GDM1 (cell line): ENCODE results near the gene TBC1D8.

Experiments used
- DNase-seq: peaks from one replicate; lab custom pipeline; 2025; lab: John Stamatoyannopoulos, UW

Gene TBC1D8

DNA sequence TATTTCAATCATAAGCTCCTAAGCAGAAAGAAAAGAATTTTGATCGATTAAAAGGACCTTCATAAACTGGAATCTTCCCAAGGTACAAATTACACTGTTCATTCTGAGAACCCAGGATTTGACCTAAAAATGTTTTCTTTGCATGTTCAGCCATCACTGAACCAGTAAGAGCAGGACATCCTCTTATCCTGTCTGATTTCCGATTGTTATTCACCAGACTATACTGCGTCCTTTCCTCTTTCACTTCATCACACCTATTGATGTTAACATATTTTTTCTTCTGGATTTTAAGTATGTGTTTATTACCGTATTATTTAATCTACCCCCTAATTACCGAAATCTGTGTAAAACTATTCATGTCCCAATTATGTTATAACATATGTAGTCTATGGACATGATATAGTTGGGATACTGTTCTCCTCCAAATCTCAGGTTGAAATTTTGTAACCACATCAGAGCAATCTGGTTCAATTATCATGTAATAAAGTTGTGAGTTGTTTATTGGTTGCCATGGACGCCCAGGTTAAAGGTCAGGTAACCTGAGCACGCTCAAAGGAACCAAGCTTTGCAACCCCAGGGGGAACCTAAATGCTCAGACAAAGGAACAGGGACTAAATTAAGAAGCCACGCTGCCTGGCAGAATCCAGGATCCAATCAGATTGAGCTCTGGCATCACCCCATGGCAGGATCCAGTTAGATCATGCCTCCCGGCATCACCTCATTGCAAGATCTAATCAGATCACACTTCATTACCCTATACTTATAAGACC is 11.6 kb upstream of the TBC1D8 start:
- no peak for DNase-seq

DNA sequence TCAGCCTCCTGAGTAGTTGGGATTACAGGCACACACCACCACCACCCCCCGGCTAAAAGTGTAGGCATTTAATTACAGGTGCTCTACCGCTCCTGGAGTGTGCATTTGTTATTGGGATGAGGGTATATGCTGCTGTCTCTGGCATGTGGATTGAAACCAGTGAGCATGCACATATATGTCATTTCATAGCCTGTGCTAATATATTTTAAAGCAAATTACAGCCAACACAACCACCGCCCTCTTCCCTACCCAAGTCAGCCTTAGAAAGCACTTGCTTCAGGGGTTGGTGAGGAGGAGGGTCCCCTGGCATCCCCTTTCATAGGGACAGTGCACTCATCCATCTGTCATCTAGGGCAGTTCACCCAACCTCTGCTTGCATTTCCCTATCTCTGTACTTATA is 10.5 kb upstream of the TBC1D8 start:
- DNase-seq, result no peak

DNA sequence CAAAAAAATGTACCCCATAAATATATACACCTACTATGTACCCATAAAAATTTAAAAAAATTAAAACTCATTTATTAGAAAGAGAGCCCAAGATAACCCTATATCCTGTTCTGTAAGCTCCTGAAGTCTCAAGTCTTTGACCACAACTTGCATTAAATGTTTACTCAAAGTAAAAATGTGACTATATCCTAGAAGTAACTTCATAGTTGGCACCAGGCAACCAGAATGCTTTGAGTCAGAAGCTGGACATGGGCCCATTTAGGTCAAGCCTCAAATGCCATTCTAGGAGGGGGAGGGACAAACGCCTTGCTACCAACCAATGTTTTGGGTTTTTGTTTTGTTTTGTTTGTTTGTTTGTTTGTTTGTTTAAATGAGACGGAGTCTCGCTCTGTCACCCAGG is 9.3 kb upstream of the TBC1D8 start:
- DNase-seq, result no peak

DNA sequence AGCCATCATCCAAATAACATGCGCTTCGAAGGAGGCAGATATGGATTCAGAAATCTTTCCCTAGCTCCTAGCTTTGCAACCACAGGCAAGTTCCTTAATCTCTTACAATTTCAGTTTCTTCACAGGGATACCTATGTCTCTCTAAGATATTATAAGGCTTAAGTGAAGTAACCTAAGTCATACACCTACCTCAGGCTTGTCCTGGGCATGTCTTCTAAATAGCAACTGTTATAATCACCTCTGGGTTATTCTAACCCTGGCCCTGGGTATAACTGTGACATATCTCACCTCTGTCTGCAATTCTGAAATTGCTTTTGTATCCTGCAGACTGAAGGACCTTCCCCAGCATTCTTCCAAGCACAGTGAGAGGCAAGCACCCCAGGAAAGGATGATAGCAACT is 8.3 kb upstream of the TBC1D8 start:
- DNase-seq, result no peak

DNA sequence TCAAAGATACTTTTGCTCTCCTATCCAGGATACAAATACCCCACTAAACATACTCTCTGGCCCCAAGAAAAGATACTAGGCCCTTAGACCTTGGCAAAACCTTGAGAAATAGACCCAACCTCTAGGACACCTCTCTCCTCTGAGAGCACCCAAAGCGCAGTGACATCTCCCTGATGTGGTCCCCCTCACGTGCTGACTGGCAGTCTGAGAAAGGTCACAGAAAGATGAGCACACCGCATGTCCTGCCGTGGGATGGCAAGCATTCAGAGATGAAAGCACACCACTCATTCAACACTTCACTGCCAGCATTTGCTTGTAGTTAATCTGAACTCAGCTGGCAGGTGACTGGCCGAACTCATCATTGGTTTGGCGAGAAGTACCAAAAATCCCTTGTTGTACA is 6.1 kb upstream of the TBC1D8 start:
- DNase-seq, result no peak

DNA sequence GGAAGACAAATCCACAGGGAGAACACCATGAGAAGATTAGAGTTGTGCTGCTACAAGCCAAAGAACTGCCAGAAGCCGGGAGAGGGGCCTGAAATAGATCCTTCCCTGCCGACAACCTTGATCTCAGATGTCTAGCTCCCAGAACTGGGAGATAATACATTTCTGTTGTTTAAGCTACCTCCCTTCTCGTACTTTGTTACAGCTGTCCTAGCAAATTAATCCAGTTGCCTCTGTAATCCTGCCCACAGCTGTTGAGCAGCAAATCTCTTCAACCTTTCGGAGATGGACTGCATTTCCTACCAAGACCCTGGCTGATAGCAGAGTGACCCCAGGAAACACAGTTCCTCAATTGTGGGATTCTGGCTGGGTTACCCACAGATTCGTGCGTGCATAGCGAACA is 2.6 kb upstream of the TBC1D8 start:
- no peak for DNase-seq

DNA sequence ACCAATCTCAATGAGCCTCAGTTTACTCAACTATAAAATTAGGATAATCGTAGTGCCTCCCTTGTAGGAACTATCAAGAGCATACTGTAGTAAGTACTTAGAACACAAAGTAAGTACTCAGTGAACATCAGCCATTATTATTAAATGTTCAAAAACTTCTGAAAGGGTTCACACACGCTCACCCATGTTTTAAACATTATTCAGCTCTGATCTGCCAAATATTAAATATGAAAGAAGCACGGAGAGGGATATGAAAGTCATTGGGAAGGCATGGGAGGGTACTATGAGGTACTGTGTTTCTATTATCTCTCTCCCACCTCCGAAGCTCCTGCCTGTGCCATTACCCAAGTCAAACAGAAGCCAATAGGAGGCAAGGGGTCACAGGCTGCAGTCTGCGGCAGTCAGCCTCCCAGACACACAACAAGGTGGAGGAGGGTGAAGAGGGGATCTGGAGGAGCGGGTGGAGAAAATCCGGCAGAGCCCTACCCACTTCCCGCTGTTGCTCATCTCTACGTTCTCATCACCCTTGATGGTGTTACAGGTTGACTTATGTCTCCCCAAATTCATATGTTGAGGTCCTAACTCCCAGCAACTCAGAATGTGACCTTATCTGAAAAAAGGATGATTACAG is 2.0 kb upstream of the TBC1D8 start:
- no peak for DNase-seq

DNA sequence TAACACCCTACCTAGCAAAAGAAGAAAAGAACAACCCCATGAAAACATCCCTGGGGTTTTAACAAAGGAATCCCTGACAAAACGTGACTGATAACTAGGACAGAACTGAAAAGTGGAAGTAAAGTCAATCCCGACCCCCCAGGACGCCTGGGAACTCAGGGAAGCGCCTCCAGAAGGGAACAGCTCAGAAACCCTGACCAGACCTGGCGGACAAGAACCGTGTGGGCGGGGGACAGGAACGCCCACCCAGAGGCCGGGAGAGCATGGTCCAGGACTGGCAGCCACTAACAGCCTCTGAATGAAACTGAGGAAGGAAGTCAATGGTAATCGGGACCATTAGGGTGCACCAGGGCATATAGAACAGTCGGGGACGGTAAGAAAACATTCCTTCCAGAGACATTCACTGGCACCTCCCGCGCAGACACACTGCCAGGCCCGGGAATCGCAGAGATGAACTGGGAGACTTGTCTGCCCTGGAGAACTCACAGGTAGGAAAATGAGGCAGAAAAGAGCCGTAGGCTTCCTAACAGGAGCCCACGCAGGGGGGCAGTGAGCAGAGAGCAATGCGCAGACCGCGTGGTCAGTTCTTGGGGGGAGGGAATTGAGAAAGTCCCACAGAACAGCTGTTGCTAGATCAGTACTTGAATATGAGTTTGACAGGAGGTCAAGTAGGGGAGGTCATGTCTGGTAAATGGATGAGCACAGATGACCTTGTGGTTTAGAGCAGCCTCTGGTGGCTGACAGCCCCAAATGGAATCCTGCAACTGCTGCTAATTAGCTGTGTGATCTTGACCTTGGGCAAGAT is 1.3 kb upstream of the TBC1D8 start:
- DNase-seq, result peak; percentile 34

DNA sequence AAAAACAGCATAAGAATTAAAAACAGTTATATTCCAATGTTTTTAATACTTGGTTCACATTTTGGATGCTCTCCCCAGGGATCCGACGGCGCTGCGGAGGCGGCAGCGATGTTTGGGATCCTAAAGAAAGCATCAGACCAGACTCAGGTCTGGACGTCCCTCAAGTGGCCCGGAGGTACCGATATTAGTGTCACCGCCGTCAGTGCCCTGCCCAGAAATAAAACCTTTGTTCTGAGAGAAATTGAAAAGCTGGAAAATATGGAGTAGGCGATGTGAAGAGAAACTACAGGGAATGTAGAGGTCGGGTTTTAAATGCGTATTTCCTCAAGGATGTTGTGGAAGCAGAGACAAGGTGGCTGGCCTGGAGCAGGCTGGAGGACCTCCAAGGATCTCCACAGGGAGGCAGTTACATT is 683 bp upstream of the TBC1D8 start:
- DNase-seq, result no peak

DNA sequence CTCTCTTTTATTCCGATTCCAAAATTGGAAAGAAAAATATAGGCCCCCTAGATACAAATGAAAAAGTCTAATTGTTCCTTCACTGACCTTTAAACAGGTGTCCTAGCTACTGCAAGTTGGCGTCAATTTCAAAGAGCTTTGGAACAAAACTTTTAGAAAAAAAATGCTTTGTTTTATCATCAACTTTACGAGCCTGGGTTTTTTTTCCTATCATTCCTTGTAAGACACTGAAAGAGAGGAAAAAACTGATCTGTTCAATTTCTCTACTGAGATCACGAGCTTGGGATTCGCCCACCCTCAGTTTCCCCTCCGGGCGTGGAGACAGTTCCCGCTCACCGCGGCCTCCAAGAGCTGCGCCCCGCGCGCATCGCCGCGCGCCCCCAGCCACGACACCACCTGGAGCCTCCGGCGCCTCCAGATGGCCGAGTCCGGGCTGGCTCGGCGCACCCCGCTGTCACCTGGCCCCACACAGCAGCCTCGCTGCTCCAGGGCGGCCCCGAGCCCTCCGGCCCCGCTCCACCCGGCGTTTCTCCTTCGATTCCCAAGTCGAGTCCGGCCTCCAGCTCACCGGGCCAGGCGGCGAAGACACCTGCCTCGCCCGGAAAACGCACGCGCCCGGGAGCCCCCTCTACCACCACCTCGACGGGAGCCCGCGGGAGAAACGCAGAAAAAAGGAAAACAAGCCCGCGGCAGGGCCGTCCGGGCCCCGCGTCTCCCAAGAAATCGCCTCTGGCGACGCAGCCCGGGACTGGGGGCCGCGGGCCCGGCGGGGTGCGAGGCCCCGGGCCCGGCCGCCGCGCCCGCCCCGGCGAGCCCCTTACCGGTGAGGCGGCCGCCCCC is 656 bp downstream of the TBC1D8 start:
- no peak for DNase-seq

DNA sequence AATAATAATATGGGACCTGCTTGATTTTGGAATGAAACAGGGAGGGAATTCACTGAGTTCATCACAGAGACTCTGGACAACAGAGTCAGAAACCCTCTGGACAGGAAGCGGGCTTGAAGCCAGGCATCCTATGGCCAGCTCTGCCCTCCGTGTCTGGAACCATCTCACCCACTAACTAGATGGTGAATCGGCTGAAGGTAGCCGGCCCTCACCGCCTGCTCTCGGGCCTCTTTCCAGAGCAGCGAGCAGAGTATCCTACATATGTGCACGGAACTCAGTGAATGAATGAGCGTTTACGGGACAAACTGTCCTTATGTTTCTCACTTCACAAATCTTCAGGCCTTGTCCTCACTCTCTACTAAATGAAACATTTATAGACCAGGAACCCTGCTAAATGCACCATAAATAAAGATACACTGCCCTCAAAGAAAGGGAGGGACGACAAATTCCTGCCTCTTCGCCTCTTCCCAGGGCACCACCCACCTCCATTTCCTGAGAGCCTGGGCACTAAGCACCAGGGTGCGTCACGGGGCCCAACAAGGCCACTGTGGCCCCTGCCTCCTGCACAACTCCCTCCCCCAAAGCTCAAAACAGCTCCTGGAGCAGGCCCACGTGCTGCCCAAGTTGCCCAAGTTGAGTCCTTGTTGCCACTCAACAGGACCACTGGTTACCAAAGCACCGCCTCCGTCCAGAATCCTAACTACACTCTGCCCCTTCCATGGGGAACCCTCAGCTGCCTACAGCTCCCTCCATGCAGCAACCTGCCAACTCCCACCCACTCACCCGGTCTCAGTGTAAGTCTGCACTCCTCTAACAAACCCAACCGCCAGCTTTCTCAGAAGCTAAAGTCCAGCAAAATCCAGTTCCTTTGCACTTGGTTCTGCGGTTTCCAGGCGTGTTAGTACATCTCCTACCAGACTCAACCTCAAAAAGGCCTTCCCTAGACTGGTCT is 1.7 kb downstream of the TBC1D8 start:
- no peak for DNase-seq

DNA sequence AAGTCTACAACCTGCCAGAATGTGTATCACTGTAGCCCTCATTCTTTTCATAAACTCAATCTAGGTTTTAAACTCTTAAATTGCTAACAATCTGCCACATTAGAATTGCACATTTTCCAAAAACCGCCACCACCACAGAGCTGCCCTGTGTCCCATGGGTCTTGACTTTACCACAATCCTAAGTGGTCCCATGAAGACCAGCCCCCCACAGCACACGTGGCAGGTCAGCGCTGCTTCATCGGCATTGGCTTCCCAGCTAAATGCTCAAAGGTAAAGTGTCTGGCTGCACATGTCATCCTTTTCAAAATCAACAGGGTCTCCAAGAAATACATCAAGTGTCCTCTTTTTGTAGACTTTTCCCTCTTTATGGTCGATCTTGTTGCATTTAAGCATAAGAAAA is 2.4 kb downstream of the TBC1D8 start:
- no peak for DNase-seq

DNA sequence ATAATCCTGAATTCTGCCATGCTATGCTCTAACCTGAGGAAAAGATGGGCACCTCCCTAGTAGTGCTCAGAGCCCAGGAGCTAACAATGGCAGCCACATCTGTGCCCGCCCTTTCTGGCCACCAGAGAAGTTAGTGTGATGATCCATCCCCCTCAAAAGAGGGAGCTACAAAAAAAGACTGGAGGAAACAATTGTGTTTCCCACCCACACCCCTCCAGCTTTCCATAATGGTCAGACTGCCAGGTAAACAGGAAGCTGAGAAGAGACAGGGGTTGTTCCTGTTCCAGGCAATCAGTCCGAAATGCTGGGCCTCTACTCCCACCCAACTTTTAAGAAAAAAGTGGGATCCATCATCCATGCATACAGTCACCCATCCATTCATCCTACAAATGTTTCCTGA is 3.2 kb downstream of the TBC1D8 start:
- DNase-seq, result no peak

DNA sequence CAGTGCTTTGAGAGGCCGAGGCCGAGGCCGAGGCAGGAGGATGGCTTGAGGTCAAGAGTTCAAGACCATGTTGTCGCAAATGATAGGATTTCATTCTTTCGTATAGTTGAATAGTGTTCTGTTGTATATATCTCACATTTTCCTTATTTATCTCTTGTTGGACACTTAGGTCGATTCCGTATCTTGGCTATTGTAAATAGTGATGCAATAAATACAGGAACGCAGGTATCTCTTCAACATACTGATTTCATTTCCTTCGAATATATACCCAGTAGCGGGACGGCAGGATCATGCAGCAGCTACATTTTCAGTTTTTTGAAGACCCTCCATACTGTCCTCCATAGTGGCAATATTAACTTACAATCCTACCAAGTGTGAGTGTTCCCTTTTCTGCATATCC is 4.1 kb downstream of the TBC1D8 start:
- DNase-seq, result no peak

DNA sequence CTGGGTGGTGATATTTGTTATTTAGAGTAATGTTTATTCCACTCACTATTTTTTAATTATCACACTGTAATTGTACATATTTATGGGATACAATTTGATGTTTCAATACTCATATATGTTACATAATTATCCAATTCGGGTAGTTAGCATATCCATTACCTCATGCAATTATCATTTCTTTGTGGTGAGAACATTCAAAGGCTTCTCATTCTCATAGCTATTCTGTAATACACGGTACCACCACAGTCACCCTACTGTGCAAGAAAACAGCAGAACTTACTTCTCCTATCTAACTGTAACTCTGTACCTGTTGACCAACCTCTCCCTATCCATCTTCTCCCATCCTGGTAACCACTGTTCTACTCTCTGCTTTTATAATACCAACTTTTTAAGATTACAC is 4.6 kb downstream of the TBC1D8 start:
- DNase-seq, result no peak

DNA sequence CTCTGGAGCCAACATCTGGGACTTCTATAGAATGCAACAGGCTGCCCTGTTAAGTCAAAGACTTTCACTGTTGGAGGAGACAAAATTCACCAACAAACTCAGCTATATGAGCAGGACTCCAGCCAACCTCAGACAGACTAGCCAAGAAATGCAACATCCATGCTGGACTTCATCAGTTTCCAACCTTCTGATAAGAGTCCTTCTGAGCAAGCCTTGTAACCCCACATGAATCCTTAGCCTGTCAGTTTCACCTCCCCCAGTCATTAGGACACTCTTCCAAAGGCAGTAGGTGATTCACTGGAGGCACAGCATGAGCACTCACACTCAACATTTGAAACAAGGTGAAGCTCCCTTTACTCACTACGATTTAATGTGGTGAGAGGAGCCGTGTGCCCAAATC is 5.8 kb downstream of the TBC1D8 start:
- DNase-seq, result no peak

DNA sequence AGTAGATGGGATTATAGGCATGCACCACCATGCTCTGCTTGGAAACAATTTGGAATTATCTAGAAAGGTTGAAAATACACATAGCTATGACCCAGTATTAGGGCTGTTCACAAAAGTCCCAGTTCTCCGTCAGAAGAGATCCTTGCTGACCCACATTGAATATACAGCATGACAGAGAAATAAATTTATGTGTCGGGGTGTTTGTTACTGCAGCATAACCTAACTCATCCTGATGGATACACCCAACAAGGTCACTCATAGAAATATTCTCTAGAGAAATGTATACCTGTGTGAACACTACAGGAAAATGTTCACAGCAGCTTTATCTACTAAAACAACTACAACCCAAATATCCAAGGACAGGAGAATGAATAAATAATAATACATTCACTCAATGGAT is 9.0 kb downstream of the TBC1D8 start:
- DNase-seq, result no peak

DNA sequence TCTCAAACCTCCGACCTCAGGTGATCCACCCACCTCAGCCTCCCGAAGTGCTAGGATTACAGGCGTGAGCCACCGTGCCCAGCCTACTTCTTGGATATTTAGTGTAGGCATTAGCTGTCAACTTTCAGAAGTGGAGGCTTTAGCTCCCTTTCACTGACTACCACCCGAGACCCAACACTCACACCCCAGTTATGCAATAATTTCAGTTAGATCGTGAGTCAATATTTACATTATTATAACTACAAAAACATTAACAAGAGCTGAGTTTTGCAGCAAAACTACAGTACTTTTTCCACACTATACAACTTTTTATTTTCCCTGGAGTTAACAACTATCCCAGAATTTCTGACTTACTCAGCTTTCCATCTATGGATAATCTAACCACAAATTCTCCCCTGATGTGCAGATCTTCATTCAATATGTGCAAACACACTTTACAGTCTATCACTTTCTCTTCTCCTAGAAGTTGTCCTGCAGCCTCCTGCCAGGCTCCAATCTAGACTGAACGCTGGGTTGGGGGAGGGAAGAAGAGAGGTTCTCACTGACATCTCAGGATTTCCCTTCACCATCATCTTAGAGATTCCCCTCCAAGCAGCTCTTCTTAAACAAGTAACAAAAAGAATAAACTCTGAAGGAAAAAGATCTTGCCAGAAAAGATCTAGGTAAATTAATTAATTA is 10.1 kb downstream of the TBC1D8 start:
- no peak for DNase-seq

DNA sequence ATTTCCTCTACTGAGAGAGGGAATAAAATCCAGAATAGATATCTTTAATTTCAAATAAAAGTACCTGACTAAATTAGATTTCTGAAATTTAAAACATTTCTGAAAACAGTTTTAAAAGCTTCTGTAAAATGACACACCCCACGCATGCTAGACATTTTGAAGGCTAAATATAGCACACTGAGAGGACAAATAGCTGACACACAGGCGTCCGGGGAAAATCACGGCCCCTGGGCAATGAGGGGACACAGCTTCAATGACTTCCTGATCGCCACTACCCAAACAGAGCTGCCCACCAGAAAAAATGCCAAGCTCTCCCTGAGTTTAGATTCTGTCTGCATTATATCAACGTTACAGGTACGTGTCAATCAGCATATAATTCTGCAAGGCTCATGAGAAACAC is 10.9 kb downstream of the TBC1D8 start:
- DNase-seq, result no peak

DNA sequence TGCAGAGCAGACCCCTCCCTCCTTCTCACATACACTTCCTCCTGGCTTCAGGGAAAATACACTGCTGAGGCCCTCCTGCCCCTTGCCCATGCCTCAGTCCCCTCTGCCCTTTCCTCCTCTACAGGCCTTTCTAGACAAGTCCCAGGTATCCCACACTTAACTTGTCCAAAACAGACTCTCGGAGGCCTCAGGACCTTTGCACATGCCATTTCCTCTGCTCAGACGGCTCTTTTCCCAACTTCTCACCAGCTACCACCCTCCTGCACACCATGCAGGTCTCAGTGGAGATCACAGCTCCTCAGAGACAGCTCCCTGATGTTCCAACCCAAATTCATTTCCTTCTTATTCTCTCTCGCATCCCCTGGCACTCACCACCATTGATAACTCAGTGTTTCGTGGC is 11.7 kb downstream of the TBC1D8 start:
- DNase-seq, result no peak
